ENCODE data around the gene FUT7. TPM values are rescaled to one million over a fixed set of nuclear protein-coding genes. Genes with fewer than 3 reads are reported as not detected.
"Not testable (repeated sequence)": the region's sequence is repeated elsewhere in the genome, so short reads cannot be mapped to it uniquely, and the experiment has no call there.

Gene FUT7
- total RNA-seq, 1 donor from 2014 or later, result not detected

GRCh38 chr9:137004285-137004684, 27.6 kb downstream of the FUT7 start:
- TF ChIP-seq, protein P1, sequence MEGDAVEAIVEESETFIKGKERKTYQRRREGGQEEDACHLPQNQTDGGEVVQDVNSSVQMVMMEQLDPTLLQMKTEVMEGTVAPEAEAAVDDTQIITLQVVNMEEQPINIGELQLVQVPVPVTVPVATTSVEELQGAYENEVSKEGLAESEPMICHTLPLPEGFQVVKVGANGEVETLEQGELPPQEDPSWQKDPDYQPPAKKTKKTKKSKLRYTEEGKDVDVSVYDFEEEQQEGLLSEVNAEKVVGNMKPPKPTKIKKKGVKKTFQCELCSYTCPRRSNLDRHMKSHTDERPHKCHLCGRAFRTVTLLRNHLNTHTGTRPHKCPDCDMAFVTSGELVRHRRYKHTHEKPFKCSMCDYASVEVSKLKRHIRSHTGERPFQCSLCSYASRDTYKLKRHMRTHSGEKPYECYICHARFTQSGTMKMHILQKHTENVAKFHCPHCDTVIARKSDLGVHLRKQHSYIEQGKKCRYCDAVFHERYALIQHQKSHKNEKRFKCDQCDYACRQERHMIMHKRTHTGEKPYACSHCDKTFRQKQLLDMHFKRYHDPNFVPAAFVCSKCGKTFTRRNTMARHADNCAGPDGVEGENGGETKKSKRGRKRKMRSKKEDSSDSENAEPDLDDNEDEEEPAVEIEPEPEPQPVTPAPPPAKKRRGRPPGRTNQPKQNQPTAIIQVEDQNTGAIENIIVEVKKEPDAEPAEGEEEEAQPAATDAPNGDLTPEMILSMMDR (IDR thresholded peaks at IDR 0.05; ENCODE audit: insufficient read depth, low read length, severe bottlenecking), result peak; percentile 23
- not testable (repeated sequence) for FAIRE-seq; H3K36me3 ChIP-seq (ENCODE audit: control insufficient read depth, insufficient read depth, low read length); H3K4me3 ChIP-seq (ENCODE audit: low read depth, low read length); DNase-seq (ENCODE audit: low read depth); H3K27me3 ChIP-seq (ENCODE audit: control insufficient read depth, insufficient read depth, low read length)

GRCh38 chr9:137002646-137003041, 29.2 kb downstream of the FUT7 start:
- no peak overlapping the region for H3K4me3 ChIP-seq (ENCODE audit: low read depth, low read length)
- DNase-seq (ENCODE audit: low read depth), result no peak
- H3K27me3 ChIP-seq (ENCODE audit: control insufficient read depth, insufficient read depth, low read length), result no peaks in the 10 kb centered on the region
- no peaks in the 10 kb centered on the region for H3K36me3 ChIP-seq (ENCODE audit: control insufficient read depth, insufficient read depth, low read length)
- TF ChIP-seq, protein P1 (IDR thresholded peaks at IDR 0.05; ENCODE audit: insufficient read depth, low read length, severe bottlenecking), result no peak
- no peak for FAIRE-seq

GRCh38 chr9:137001857-137002645, 29.8 kb downstream of the FUT7 start:
- no peak for DNase-seq (ENCODE audit: low read depth)
- Histone ChIP-seq H3K27me3 (ENCODE audit: control insufficient read depth, insufficient read depth, low read length) (no peaks in the 10 kb centered on the region), H3K36me3 (ENCODE audit: control insufficient read depth, insufficient read depth, low read length) (no peaks in the 10 kb centered on the region), H3K4me3 (ENCODE audit: low read depth, low read length) (no peak overlapping the region)
- FAIRE-seq, result no peak
- TF ChIP-seq, protein P1 (IDR thresholded peaks at IDR 0.05; ENCODE audit: insufficient read depth, low read length, severe bottlenecking), result no peak

DNA sequence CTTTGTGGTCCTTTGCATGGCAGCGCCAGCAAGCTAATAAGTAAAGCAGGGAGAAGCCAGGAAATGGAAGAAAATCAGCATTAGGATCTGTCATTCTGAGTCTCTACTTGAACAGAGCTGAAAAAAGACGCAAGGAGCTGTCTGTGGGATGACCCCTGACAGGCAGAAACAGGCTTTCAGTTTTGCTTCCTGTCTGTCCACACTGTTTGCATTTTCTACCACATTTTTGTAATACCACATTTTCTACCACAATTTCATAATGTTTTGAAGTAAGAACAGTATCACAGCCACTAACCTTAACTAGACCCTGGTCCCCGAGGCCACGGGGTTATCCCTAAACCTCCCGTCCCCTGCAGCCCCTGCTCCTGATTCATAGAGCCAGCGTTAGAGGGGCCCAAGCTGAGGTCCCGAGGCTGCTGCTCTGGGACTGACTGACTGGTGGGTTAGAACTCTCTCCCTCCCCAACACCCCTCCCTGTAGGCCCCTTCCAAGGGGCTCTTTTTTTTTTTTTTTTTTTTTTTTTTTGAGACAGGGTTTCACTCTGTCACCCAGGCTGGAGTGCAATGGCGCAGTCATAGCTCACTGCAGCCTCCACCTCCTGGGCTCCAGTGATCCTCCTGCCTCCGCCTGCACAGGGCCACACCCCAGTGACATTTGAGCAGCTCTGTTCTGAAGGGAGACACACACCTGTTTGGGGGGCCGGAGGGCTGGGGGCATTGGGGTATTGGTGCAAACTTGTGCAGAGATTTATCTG, 31.5 kb downstream of the FUT7 start:
- no peaks in the 10 kb centered on the region for H3K36me3 ChIP-seq (ENCODE audit: control insufficient read depth, insufficient read depth, low read length)
- H3K27me3 ChIP-seq (ENCODE audit: control insufficient read depth, insufficient read depth, low read length), result no peaks in the 10 kb centered on the region
- TF ChIP-seq, protein P1 (IDR thresholded peaks at IDR 0.05; ENCODE audit: insufficient read depth, low read length, severe bottlenecking), result no peak
- FAIRE-seq (no peak), DNase-seq (ENCODE audit: low read depth) (peak; percentile 43)
- H3K4me3 ChIP-seq (ENCODE audit: low read depth, low read length), result no peak overlapping the region

DNA sequence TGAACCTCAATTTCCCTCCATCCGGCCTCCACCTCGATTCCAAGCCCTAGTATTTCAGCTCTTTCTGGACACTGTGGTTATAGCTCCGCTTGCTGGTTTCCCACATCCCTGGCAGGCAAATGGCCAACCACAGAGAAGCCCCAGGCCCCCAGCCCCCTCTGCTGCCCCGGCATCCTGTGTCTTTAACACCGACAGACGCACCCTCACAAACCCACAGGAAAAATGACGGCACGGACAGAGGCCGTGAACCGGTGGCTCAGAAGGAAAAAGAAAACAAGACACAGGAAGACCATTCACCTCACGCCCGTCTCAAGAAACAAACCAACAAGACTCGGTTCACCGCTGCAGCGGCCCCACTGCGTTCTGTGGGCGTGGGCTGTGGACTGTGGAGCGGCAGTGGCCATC, 34.1 kb downstream of the FUT7 start:
- FAIRE-seq (no peak), DNase-seq (ENCODE audit: low read depth) (no peak)
- Histone ChIP-seq H3K36me3 (ENCODE audit: control insufficient read depth, insufficient read depth, low read length) (peaks cover 2% of the 10 kb centered on the region), H3K27me3 (ENCODE audit: control insufficient read depth, insufficient read depth, low read length) (no peaks in the 10 kb centered on the region), H3K4me3 (ENCODE audit: low read depth, low read length) (no peak overlapping the region)
- TF ChIP-seq, protein P1 (IDR thresholded peaks at IDR 0.05; ENCODE audit: insufficient read depth, low read length, severe bottlenecking), result no peak
